H1 (cell line): ENCODE results near the gene CACNA1C. TPM values are rescaled to one million over a fixed set of nuclear protein-coding genes. Genes with fewer than 3 reads are reported as not detected.

Source experiments
- CTCF ChIA-PET: fragments of 300-600 bp; sonication (Branson Sonifier 250); formaldehyde crosslinking; loops from one replicate; lab custom pipeline; 2021; ENCODE audit not compliant: partially characterized antibody; lab: Charles Lee
- POLR2A ChIA-PET: fragments of 300-600 bp; sonication (Branson Sonifier 250); formaldehyde crosslinking; loops from one replicate; lab custom pipeline; 2021; ENCODE audit warnings: inconsistent platforms; ENCODE audit not compliant: partially characterized antibody; lab: Charles Lee
- DNase-seq, 2 experiments: peaks; one replicate each; pipeline versions ENCODE4 v3.0.0 to v3.0.0-alpha.2; 2010 to 2022; ENCODE audit warnings: low spot score in 2 of 2, low read depth in 1 of 2, mixed read lengths in 1 of 2
- FAIRE-seq: peaks from 2 replicates; lab custom pipeline; 2011; peaks lifted over from hg19 to GRCh38; lab: Jason Lieb, UNC
- H2AFZ ChIP-seq: 2 replicates; pipeline ENCODE4 v1.8.1; 2012; ENCODE audit warnings: low read length, inconsistent platforms
- H2AK5ac ChIP-seq: 2 replicates; pipeline ENCODE4 v1.6.1; 2013; ENCODE audit warnings: low read depth, low read length
- H2BK120ac ChIP-seq: replicated peaks from 2 replicates; pipeline ENCODE3; 2013; ENCODE audit warnings: low read depth, low read length, inconsistent platforms
- H2BK12ac ChIP-seq: 2 replicates; pipeline ENCODE4 v1.6.1; 2013; ENCODE audit warnings: low read depth, low read length
- H2BK15ac ChIP-seq: 2 replicates; pipeline ENCODE4 v1.6.1; 2013; ENCODE audit warnings: low read length
- H2BK20ac ChIP-seq: 2 replicates; pipeline ENCODE4 v1.6.1; 2013; ENCODE audit warnings: low read length
- H2BK5ac ChIP-seq: 2 replicates; pipeline ENCODE4 v1.6.1; 2013; ENCODE audit warnings: low read depth, low read length
- H3K14ac ChIP-seq: 2 replicates; pipeline ENCODE4 v1.6.1; 2013; ENCODE audit warnings: inconsistent platforms; ENCODE audit not compliant: insufficient read length
- H3K18ac ChIP-seq: 2 replicates; pipeline ENCODE4 v1.6.1; 2013; ENCODE audit warnings: low read length; ENCODE audit errors: extremely low read depth
- H3K23ac ChIP-seq: 2 replicates; pipeline ENCODE4 v1.6.1; 2013; ENCODE audit warnings: inconsistent platforms; ENCODE audit not compliant: insufficient read length
- H3K23me2 ChIP-seq: 2 replicates; pipeline ENCODE4 v1.6.1; 2013; ENCODE audit warnings: low read depth, low read length
- H3K27ac ChIP-seq: 2 replicates; pipeline ENCODE4 v1.6.1; 2011; ENCODE audit warnings: low read depth, low read length, inconsistent platforms
- H3K27me3 ChIP-seq, 4 experiments: replicated peaks in 1 of 4; 1 replicate in 1 of 4; 2 replicates in 3 of 4; pipeline versions ENCODE4 v1.6.1 to v1.8.1; 2011 to 2013; ENCODE audit warnings: low read length in 3 of 4, mild to moderate bottlenecking in 3 of 4, inconsistent platforms in 2 of 4, mixed read lengths in 2 of 4, moderate library complexity in 1 of 4; ENCODE audit not compliant: control insufficient read depth in 3 of 4, insufficient read depth in 3 of 4; ENCODE audit errors: extremely low read depth in 1 of 4
- H3K36me3 ChIP-seq, 4 experiments: 2 replicates each; pipeline versions ENCODE4 v1.6.1 to v1.8.1; 2011 to 2013; ENCODE audit warnings: mild to moderate bottlenecking in 4 of 4, low read length in 3 of 4, moderate library complexity in 2 of 4, control low read depth in 1 of 4, inconsistent platforms in 1 of 4; ENCODE audit not compliant: insufficient read depth in 4 of 4, control insufficient read depth in 2 of 4
- H3K4ac ChIP-seq: replicated peaks from 2 replicates; pipeline ENCODE3; 2013; ENCODE audit warnings: low read length, low read depth, mixed read lengths, inconsistent platforms; ENCODE audit not compliant: insufficient read length
- H3K4me1 ChIP-seq, 4 experiments: replicated peaks in 1 of 4; 1 replicate in 1 of 4; 2 replicates in 3 of 4; pipeline versions ENCODE4 v1.6.1 to v1.8.1; 2011 to 2013; ENCODE audit warnings: low read length in 3 of 4, inconsistent platforms in 2 of 4, mixed read lengths in 1 of 4; ENCODE audit not compliant: insufficient read depth in 4 of 4, control insufficient read depth in 3 of 4
- H3K4me2 ChIP-seq, 2 experiments: 2 replicates each; pipeline versions ENCODE4 v1.6.1 to v1.8.1; 2011 to 2013; ENCODE audit warnings: low read depth in 2 of 2, low read length in 2 of 2, control low read depth in 1 of 2, inconsistent platforms in 1 of 2, mild to moderate bottlenecking in 1 of 2; ENCODE audit not compliant: insufficient read depth in 1 of 2
- H3K4me3 ChIP-seq, 4 experiments: fragments of 200-600, 300-600 bp in 1 of 4; sonication (generic), shearing (Covaris generic), sonication (Bioruptor Twin) in 1 of 4; 2 replicates each; pipeline versions ENCODE4 v1.5.1 to v1.8.1; 2011 to 2016; ENCODE audit warnings: low read length in 4 of 4, low read depth in 3 of 4, control low read depth in 2 of 4, inconsistent platforms in 2 of 4, mild to moderate bottlenecking in 2 of 4, mixed read lengths in 1 of 4, moderate library complexity in 1 of 4; ENCODE audit not compliant: insufficient read depth in 2 of 4; ENCODE audit errors: extremely low read depth in 1 of 4
- H3K56ac ChIP-seq: replicated peaks from 2 replicates; pipeline ENCODE3; 2013; ENCODE audit warnings: low read depth, mild to moderate bottlenecking, mixed read lengths, low read length, inconsistent platforms; ENCODE audit not compliant: insufficient read length
- H3K79me1 ChIP-seq: 2 replicates; pipeline ENCODE4 v1.6.1; 2013; ENCODE audit warnings: low read depth, low read length, control low read depth
- H3K79me2 ChIP-seq, 2 experiments: 2 replicates each; pipeline versions ENCODE4 v1.6.1 to v1.8.1; 2012 to 2013; ENCODE audit warnings: low read length in 2 of 2, mild to moderate bottlenecking in 2 of 2, inconsistent platforms in 1 of 2; ENCODE audit not compliant: insufficient read depth in 2 of 2, control insufficient read depth in 1 of 2
- H3K9ac ChIP-seq, 4 experiments: replicated peaks in 1 of 4; 1 replicate in 1 of 4; 2 replicates in 3 of 4; pipeline versions ENCODE4 v1.6.1 to v1.8.1; 2011 to 2013; ENCODE audit warnings: low read depth in 3 of 4, low read length in 3 of 4, control low read depth in 2 of 4, mild to moderate bottlenecking in 2 of 4, moderate library complexity in 2 of 4, inconsistent platforms in 1 of 4; ENCODE audit errors: extremely low read depth in 1 of 4
- H3K9me3 ChIP-seq, 2 experiments: 2 replicates each; pipeline versions ENCODE4 v1.6.1 to v1.8.1; 2012 to 2013; ENCODE audit warnings: mild to moderate bottlenecking in 2 of 2, moderate library complexity in 2 of 2, control low read depth in 1 of 2, inconsistent platforms in 1 of 2, low read depth in 1 of 2, low read length in 1 of 2, mixed read lengths in 1 of 2; ENCODE audit not compliant: insufficient read depth in 2 of 2
- H4K20me1 ChIP-seq, 2 experiments: replicated peaks in 1 of 2; 2 replicates each; pipeline versions ENCODE3 to v1.8.1; 2011 to 2013; ENCODE audit warnings: inconsistent platforms in 2 of 2, low read length in 2 of 2, mild to moderate bottlenecking in 1 of 2; ENCODE audit not compliant: insufficient read depth in 2 of 2, control insufficient read depth in 1 of 2
- H4K5ac ChIP-seq: 2 replicates; pipeline ENCODE4 v1.6.1; 2013; ENCODE audit warnings: low read length, low read depth, mixed read lengths, inconsistent platforms; ENCODE audit not compliant: insufficient read length
- H4K8ac ChIP-seq: 2 replicates; pipeline ENCODE4 v1.8.0; 2013; ENCODE audit warnings: mild to moderate bottlenecking, moderate library complexity, low read length, inconsistent platforms; ENCODE audit not compliant: insufficient read depth; ENCODE audit errors: extremely low read depth
- H4K91ac ChIP-seq: replicated peaks from 2 replicates; pipeline ENCODE3; 2013; ENCODE audit warnings: low read length, mixed read lengths, inconsistent platforms; ENCODE audit not compliant: insufficient read length
- BACH1 ChIP-seq: IDR thresholded peaks from 2 replicates; pipeline ENCODE4 v1.6.1; 2012; ENCODE audit warnings: low read length, improper control_type of control experiment
- CEBPB ChIP-seq: IDR thresholded peaks from 2 replicates; pipeline ENCODE4 v1.6.1; 2012; ENCODE audit warnings: low read depth, low read length
- CREB1 ChIP-seq: IDR thresholded peaks from 2 replicates; pipeline ENCODE4 v1.6.1; 2012; ENCODE audit warnings: inconsistent platforms
- GABPA ChIP-seq: IDR thresholded peaks from 2 replicates; pipeline ENCODE4 v1.6.1; 2011; ENCODE audit warnings: mild to moderate bottlenecking, low read length, moderate library complexity, borderline replicate concordance; ENCODE audit not compliant: insufficient read depth
- JUND ChIP-seq: IDR thresholded peaks from 2 replicates; pipeline ENCODE4 v1.6.1; 2011; ENCODE audit warnings: mild to moderate bottlenecking, improper control_type of control experiment, low read length
- MAX ChIP-seq: IDR thresholded peaks from 2 replicates; pipeline ENCODE4 v1.6.1; 2012; ENCODE audit warnings: inconsistent platforms
- NRF1 ChIP-seq: IDR thresholded peaks from 2 replicates; pipeline ENCODE4 v1.6.1; 2011; ENCODE audit warnings: mild to moderate bottlenecking, low read depth, low read length, improper control_type of control experiment
- POLR2A ChIP-seq, 2 experiments: IDR thresholded peaks; 1 replicate in 1 of 2; 2 replicates in 1 of 2; pipeline ENCODE4 v1.6.1; 2011; ENCODE audit warnings: low read depth in 2 of 2, low read length in 2 of 2, mild to moderate bottlenecking in 2 of 2; ENCODE audit errors: control extremely low read depth in 1 of 2
- POLR2AphosphoS5 ChIP-seq: IDR thresholded peaks from 2 replicates; pipeline ENCODE4 v1.6.1; 2011; ENCODE audit warnings: low read depth, low read length
- RAD21 ChIP-seq, 2 experiments: IDR thresholded peaks in 1 of 2; conservative IDR thresholded peaks in 1 of 2; 2 replicates each; pipeline ENCODE4 v1.6.1; 2011; ENCODE audit warnings: low read depth in 2 of 2, low read length in 2 of 2, improper control_type of control experiment in 1 of 2, inconsistent platforms in 1 of 2, mild to moderate bottlenecking in 1 of 2, moderate library complexity in 1 of 2
- RFX5 ChIP-seq: IDR thresholded peaks from 2 replicates; pipeline ENCODE4 v1.6.1; 2011; ENCODE audit warnings: low read depth, low read length, improper control_type of control experiment, borderline replicate concordance
- SIX5 ChIP-seq: IDR thresholded peaks from 2 replicates; pipeline ENCODE4 v1.6.1; 2011; ENCODE audit warnings: mild to moderate bottlenecking, low read depth, low read length
- SRF ChIP-seq: IDR thresholded peaks from 2 replicates; pipeline ENCODE4 v1.6.1; 2011; ENCODE audit warnings: mild to moderate bottlenecking, low read depth, low read length, moderate library complexity
- TEAD4 ChIP-seq: IDR thresholded peaks from 2 replicates; pipeline ENCODE4 v1.6.1; 2012; ENCODE audit warnings: low read depth, low read length, inconsistent platforms, mixed read lengths
- ZNF274 ChIP-seq: IDR thresholded peaks from 2 replicates; pipeline ENCODE4 v1.7.0; 2012; ENCODE audit warnings: low read length, borderline replicate concordance; ENCODE audit errors: extremely low read depth
- WGBS, 2 experiments: shearing (Covaris generic) in 1 of 2; methylation state at CpG; one replicate each; pipeline versions ENCODE4 v1.1.6 to v1.1.7; 2013 to 2015; ENCODE audit warnings: low lambda C conversion rate in 2 of 2, mixed read lengths in 2 of 2, inconsistent platforms in 1 of 2, low coverage in 1 of 2, missing lambda C conversion rate in 1 of 2; ENCODE audit not compliant: insufficient replicate concordance in 2 of 2, insufficient coverage in 1 of 2, insufficient read length in 1 of 2; ENCODE audit errors: extremely low coverage in 1 of 2, missing lambda C conversion rate in 1 of 2; 5-methylcytosine and 5-hydroxymethylcytosine counted together
- polyA plus RNA-seq, 7 experiments: library from polyadenylated mRNA; depleted of rRNA in 3 of 7; stranded (reverse) in 5 of 7; unstranded in 2 of 7; fragments of >200 nt in 5 of 7; fragments of 200-250 nt in 2 of 7; gene quantifications; 1 replicate in 5 of 7; 2 replicates in 1 of 7; 4 replicates in 1 of 7; pipeline versions ENCODE4 v1.2.1 to v1.2.3, GENCODE V29; 2011 to 2013; ENCODE audit warnings: missing spikeins in 2 of 7, mixed read lengths in 2 of 7
- total RNA-seq: library from RNA; stranded (reverse); fragmentation: NEBNext Ultra II Directional; extraction: Animal tissue kit (Norgen Biotek cat#: 25700); gene quantifications from 2 replicates; pipeline ENCODE4 v1.2.1, GENCODE V29; 2021
- TF ChIP-seq, protein P1 (sequence below): IDR thresholded peaks from 2 replicates; pipeline ENCODE4 v1.6.1; 2011; ENCODE audit warnings: low read depth, mild to moderate bottlenecking, low read length; ENCODE audit not compliant: insufficient read depth

The CACNA1C gene
- total and polyA plus RNA-seq, 2 of the 8 experiments (the other 6 are each of a cell fraction or from before 2014, with no cell fraction given) = 1.3 TPM

- no peak overlapping the region for H2BK15ac ChIP-seq
- H3K27me3 ChIP-seq = no peaks in the 10 kb centered on the region
- H3K18ac ChIP-seq = no peak overlapping the region
- H2BK12ac ChIP-seq = no peak overlapping the region
- H4K91ac ChIP-seq = no peak overlapping the region
- no peak overlapping the region for H3K27ac ChIP-seq
- no peaks in the 10 kb centered on the region for H3K23me2 ChIP-seq
- H3K79me1 ChIP-seq = no peaks in the 10 kb centered on the region
- H3K56ac ChIP-seq = no peak overlapping the region
- H4K8ac ChIP-seq = no peak overlapping the region
- H3K4me1 ChIP-seq = no peaks in the 10 kb centered on the region
- H3K23ac ChIP-seq = no peak overlapping the region
- no peak overlapping the region for H2BK120ac ChIP-seq
- H3K4ac ChIP-seq = no peak overlapping the region
- H3K4me3 ChIP-seq = no peak overlapping the region
- no peak overlapping the region for H2AFZ ChIP-seq
- H2BK5ac ChIP-seq = no peak overlapping the region
- ChIA-PET CTCF (interaction anchor here (0.6 kb wide), 1 partner anchor 301 kb away, joined by 3 read pairs; no protein-coding TSS in a partner anchor), POLR2A (no interaction called here)
- no peak overlapping the region for H3K4me2 ChIP-seq
- H2AK5ac ChIP-seq = no peak overlapping the region
- no peak overlapping the region for H3K9ac ChIP-seq
- 83% methylated on average over 3 of the region's 3 CpGs; no CpG with 5 or more reads in 1 of the 2 experiments for WGBS, 2 experiments
- no peaks in the 10 kb centered on the region for H4K20me1 ChIP-seq
- no peak overlapping the region for H3K14ac ChIP-seq
- no peaks in the 10 kb centered on the region for H3K79me2 ChIP-seq
- H4K5ac ChIP-seq = no peak overlapping the region
- FAIRE-seq (no peak), DNase-seq (no peak)
- no peaks in the 10 kb centered on the region for H3K36me3 ChIP-seq
- H2BK20ac ChIP-seq = no peak overlapping the region
- no peaks in the 10 kb centered on the region for H3K9me3 ChIP-seq
- no peak for TF ChIP-seq BACH1
- no peak for TF ChIP-seq ZNF274
- no peak for TF ChIP-seq JUND
- no peak for TF ChIP-seq RFX5
- TF ChIP-seq TEAD4 = no peak
- no peak for TF ChIP-seq GABPA
- no peak for TF ChIP-seq MAX
- no peak for TF ChIP-seq SIX5
- TF ChIP-seq RAD21 (IDR thresholded peaks at IDR 0.05 in 1 of 2, conservative IDR thresholded peaks at IDR 0.05 in 1 of 2; ENCODE audit: low read depth in 2 of 2, low read length in 2 of 2) = no peak
- TF ChIP-seq NRF1 = no peak
- no peak for TF ChIP-seq POLR2AphosphoS5
- TF ChIP-seq CREB1 = no peak
- no peak for TF ChIP-seq POLR2A (IDR thresholded peaks at IDR 0.05; ENCODE audit: control extremely low read depth in 1 of 2, low read depth in 2 of 2, low read length in 2 of 2)
- TF ChIP-seq, protein P1, sequence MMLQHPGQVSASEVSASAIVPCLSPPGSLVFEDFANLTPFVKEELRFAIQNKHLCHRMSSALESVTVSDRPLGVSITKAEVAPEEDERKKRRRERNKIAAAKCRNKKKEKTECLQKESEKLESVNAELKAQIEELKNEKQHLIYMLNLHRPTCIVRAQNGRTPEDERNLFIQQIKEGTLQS = no peak
- TF ChIP-seq SRF = no peak
- no peak for TF ChIP-seq CEBPB
These were observed 413.4 kb downstream of the CACNA1C start for GRCh38 chr12:2466211-2466610.
